Activated CD8-positive, alpha-beta memory T cell treated with anti-CD3 and anti-CD28 coated beads for 36 hours (primary cell): ENCODE data around the gene TBX3. TPM values are rescaled to one million over a fixed set of nuclear protein-coding genes. Genes with fewer than 3 reads are reported as not detected.

Experiments used
- CTCF ChIA-PET: fragments of 350-600 bp; sonication (Branson Sonifier 250); formaldehyde crosslinking; loops from one replicate; lab custom pipeline; 2021; ENCODE audit warnings: antibody characterized with exemption; lab: Charles Lee
- POLR2A ChIA-PET: fragments of 350-600 bp; sonication (Branson Sonifier 250); formaldehyde crosslinking; loops from one replicate; lab custom pipeline; 2021; ENCODE audit warnings: antibody characterized with exemption; lab: Charles Lee
- total RNA-seq, 2 experiments: library from RNA; stranded (reverse); gene quantifications; one replicate each; pipeline ENCODE4 v1.2.3, GENCODE V29; 2021

The TBX3 gene
- total RNA-seq, 2 experiments from 2014 or later, result not detected

GRCh38 chr12:114656906-114657596, 26.9 kb downstream of the TBX3 start:
- CTCF ChIA-PET, result no interaction called here
- POLR2A ChIA-PET, result no interaction called here

GRCh38 chr12:114655934-114656749, 27.8 kb downstream of the TBX3 start:
- ChIA-PET POLR2A (no interaction called here), CTCF (no interaction called here)

- ChIA-PET CTCF (interaction anchor here (1.5 kb wide), 1 partner anchor 13 kb away, joined by 3 read pairs; no protein-coding TSS in a partner anchor), POLR2A (no interaction called here)
Measured at GRCh38 chr12:114649585-114649984, 34.4 kb downstream of the TBX3 start.

GRCh38 chr12:114648711-114649110, 35.3 kb downstream of the TBX3 start:
- ChIA-PET POLR2A (no interaction called here), CTCF (no interaction called here)

- CTCF ChIA-PET, result no interaction called here
Measured at GRCh38 chr12:114638790-114639435, 45.1 kb downstream of the TBX3 start.

GRCh38 chr12:114636723-114637480, 47.1 kb downstream of the TBX3 start:
- ChIA-PET POLR2A (no interaction called here), CTCF (no interaction called here)

More at GRCh38 chr12:114638790-114639435, 45.1 kb downstream of the TBX3 start:
- POLR2A ChIA-PET, result no interaction called here

- POLR2A ChIA-PET, result no interaction called here
- CTCF ChIA-PET, result no interaction called here
Measured at GRCh38 chr12:114631242-114631641, 52.7 kb downstream of the TBX3 start.

GRCh38 chr12:114628199-114628598, 55.8 kb downstream of the TBX3 start:
- POLR2A ChIA-PET, result no interaction called here
- CTCF ChIA-PET, result no interaction called here

- ChIA-PET CTCF (no interaction called here), POLR2A (no interaction called here)
Measured at GRCh38 chr12:114627393-114627792, 56.6 kb downstream of the TBX3 start.

- ChIA-PET CTCF (no interaction called here), POLR2A (no interaction called here)
Measured at GRCh38 chr12:114625294-114625851, 58.6 kb downstream of the TBX3 start.

GRCh38 chr12:114623737-114624136, 60.2 kb downstream of the TBX3 start:
- ChIA-PET CTCF (no interaction called here), POLR2A (no interaction called here)
